Transverse colon (tissue), 4 donors: ENCODE measurements around the gene IL1A. TPM values are rescaled to one million over a fixed set of nuclear protein-coding genes. Genes with fewer than 3 reads are reported as not detected.

Experiments
- DNase-seq: peaks from one replicate; pipeline ENCODE4 v3.0.0-alpha.2; 2019
- H3K27ac ChIP-seq, 4 donors: fragments of 200-600 bp; sonication (generic); 2 replicates each; pipeline ENCODE4 v1.5.1; 2016 to 2018; ENCODE audit warnings: inconsistent platforms in 4 of 4
- H3K27me3 ChIP-seq: fragments of 200-600 bp; sonication (generic); 2 replicates; pipeline ENCODE4 v1.5.1; 2017; ENCODE audit warnings: inconsistent platforms
- H3K36me3 ChIP-seq, 4 donors: fragments of 200-600 bp; sonication (generic); 2 replicates each; pipeline ENCODE4 v1.5.1; 2017 to 2019; ENCODE audit warnings: inconsistent platforms in 4 of 4
- H3K4me1 ChIP-seq, 4 donors: fragments of 200-600 bp; sonication (generic); 2 replicates each; pipeline ENCODE4 v1.5.1; 2017 to 2020; ENCODE audit warnings: inconsistent platforms in 4 of 4
- H3K4me3 ChIP-seq, 4 donors: fragments of 200-600 bp; sonication (generic); 1 replicate in 1 of 4; 2 replicates in 3 of 4; pipeline versions ENCODE4 v1.5.1 to v1.6.1; 2017 to 2019; ENCODE audit warnings: inconsistent platforms in 4 of 4
- H3K9me3 ChIP-seq, 2 donors: fragments of 200-600 bp; sonication (generic); 2 replicates each; pipeline ENCODE4 v1.5.1; 2017 to 2019; ENCODE audit warnings: inconsistent platforms in 2 of 2
- CTCF ChIP-seq, 5 experiments: fragments of 200-600 bp in 3 of 5; fragments of 450-650 bp in 2 of 5; sonication (generic) in 3 of 5; IDR thresholded peaks; 1 replicate in 2 of 5; 2 replicates in 3 of 5; pipeline ENCODE4 v1.5.1; 2016 to 2017; ENCODE audit warnings: antibody characterized with exemption in 5 of 5, inconsistent platforms in 3 of 5, mild to moderate bottlenecking in 2 of 5, moderate library complexity in 1 of 5
- EP300 ChIP-seq: sonication (generic); formaldehyde crosslinking; IDR thresholded peaks from one replicate; pipeline ENCODE4 v1.6.1; 2017; ENCODE audit warnings: antibody characterized with exemption, low read depth
- POLR2A ChIP-seq: fragments of 450-650 bp; IDR thresholded peaks from one replicate; pipeline ENCODE4 v1.6.1; 2016; ENCODE audit warnings: antibody characterized with exemption, mild to moderate bottlenecking, moderate library complexity
- POLR2AphosphoS5 ChIP-seq, 3 donors: sonication (generic); formaldehyde crosslinking; IDR thresholded peaks; one replicate each; pipeline ENCODE4 v1.6.1; 2016; ENCODE audit warnings: antibody characterized with exemption in 3 of 3
- WGBS, 2 donors: methylation state at CpG; one replicate each; pipeline ENCODE4 v1.1.5; 2018; ENCODE audit warnings: low coverage in 1 of 2; 5-methylcytosine and 5-hydroxymethylcytosine counted together
- in situ Hi-C, 4 donors: fragments of 200-750 bp; cut with MboI; loops; one replicate each; pipeline versions ENCODE4 v1.15.0 to v1.15.1; 2017; ENCODE audit warnings: low sequenced_read_pairs in 3 of 4, low pct_ligation_motif_present in 1 of 4, low pct_unique_long_range_greater_than_20kb in 1 of 4
- intact Hi-C: fragments of 100-400 bp; cut with DNase I; formaldehyde crosslinking; loops from one replicate; pipeline ENCODE4 v1.15.1; 2023; ENCODE audit warnings: low total_unique reads
- total RNA-seq, 4 donors: library from RNA; depleted of rRNA; stranded (reverse); fragments of >200 nt; gene quantifications; one replicate each; pipeline ENCODE4 v1.1.0, GENCODE V29; 2016

Gene IL1A
- total RNA-seq, 4 donors from 2014 or later, result not detected

DNA sequence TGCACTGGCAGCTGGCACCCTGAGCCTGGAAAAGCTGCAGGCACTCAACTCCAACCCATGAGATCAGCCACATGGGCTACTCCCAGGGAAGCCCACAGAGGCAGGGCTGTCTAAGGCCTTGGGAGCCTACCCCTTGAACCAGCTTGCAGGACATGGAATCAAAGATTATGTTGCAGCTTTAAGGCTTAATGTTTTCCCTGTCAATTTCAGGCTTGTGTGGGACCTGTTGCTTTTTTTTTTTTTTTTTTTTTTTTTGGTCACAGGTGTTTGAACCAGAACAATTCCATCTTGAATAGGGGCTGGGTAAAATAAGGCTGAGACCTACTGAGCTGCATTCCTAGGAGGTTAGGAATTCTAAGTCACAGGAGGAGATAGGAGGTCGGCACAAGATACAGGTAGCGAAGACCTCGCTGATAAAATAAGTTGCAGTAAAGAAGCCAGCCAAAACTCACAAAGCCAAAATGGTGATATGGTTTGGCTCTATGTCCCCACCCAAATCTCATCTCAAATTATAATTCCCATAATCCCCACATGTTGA is 7.5 kb upstream of the IL1A start:
- H3K36me3 ChIP-seq, result no peaks in the 10 kb centered on the region
- in situ Hi-C loops (no loop called here), intact Hi-C loops (no loop called here)
- H3K4me1 ChIP-seq, result peaks cover 0 to 8% (median 1%) of the 10 kb centered on the region in 4 donors
- H3K4me3 ChIP-seq, result no peak overlapping the region
- H3K27ac ChIP-seq, result no peak overlapping the region
- no peaks in the 10 kb centered on the region for H3K9me3 ChIP-seq
- TF ChIP-seq CTCF (IDR thresholded peaks at IDR 0.05) (no peak), EP300 (no peak), POLR2A (no peak), POLR2AphosphoS5 (IDR thresholded peaks at IDR 0.05) (no peak)
- H3K27me3 ChIP-seq, result no peaks in the 10 kb centered on the region
- WGBS, 2 donors, result 95% methylated on average over 3 of the region's 3 CpGs; no CpG with 5 or more reads in 1 of the 2 donors
- DNase-seq, result no peak

DNA sequence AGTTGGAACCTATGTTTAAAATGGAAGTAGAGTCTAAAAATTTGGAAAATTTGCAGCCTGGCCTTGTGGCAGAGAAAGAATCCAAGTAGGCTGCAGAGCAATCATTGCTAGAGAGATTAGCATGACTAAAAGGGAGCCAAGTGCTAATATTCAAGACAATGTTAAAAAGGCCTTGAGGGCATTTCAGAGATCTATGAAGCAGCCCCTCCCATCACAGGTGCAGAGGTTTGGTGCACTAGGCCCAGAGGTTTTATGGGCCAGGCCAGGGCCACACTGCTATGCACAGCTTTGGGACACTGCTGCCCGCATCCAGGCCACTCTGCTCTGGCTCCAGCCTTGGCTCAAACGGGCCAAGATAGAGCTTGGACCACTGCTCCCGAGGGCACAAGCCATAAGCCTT is 6.7 kb upstream of the IL1A start:
- no peaks in the 10 kb centered on the region for H3K27me3 ChIP-seq
- no peaks in the 10 kb centered on the region for H3K9me3 ChIP-seq
- in situ Hi-C loops, result no loop called here
- TF ChIP-seq CTCF (IDR thresholded peaks at IDR 0.05) (no peak), EP300 (no peak), POLR2AphosphoS5 (IDR thresholded peaks at IDR 0.05) (no peak), POLR2A (no peak)
- DNase-seq, result no peak
- intact Hi-C loops, result no loop called here
- no peak overlapping the region for H3K27ac ChIP-seq
- peaks cover 0 to 8% (median 1%) of the 10 kb centered on the region in 4 donors for H3K4me1 ChIP-seq
- H3K4me3 ChIP-seq, result no peak overlapping the region
- no peaks in the 10 kb centered on the region for H3K36me3 ChIP-seq
- WGBS, 2 donors, result 100% methylated on average over 1 of the region's 3 CpGs; no CpG with 5 or more reads in 1 of the 2 donors

DNA sequence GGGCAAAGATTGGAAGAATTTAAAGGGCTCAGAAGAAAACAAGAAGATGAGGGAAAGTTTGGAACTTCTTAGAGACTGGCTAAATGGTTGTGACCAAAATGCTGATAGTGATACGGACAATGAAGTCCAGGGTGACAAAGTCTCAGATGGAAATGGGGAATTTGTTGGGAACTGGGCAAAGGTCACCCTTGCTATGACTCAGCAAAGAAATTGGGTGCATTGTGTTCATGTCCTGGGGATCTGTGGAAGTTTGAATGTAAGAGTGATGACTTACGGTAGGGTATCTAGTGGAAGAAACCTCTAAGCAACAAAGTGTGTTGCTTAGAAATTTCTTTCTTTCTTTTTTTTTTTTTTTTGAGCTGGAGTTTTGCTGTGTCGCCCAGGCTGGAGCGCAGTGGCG is 6.0 kb upstream of the IL1A start:
- WGBS, 2 donors, result 93 to 94% methylated on average over 2 to 5 of the region's 5 CpGs
- peaks cover 0 to 7% (median 1%) of the 10 kb centered on the region in 4 donors for H3K4me1 ChIP-seq
- intact Hi-C loops, result loop anchor here (1.0 kb wide), 1 partner anchor 37 kb away; no protein-coding TSS in a partner anchor

GRCh38 chr2:112789186-112789585 is 4.9 kb upstream of the IL1A start:
- 97 to 100% methylated on average over 1 of the region's 1 CpG for WGBS, 2 donors
- Histone ChIP-seq H3K27ac (no peak overlapping the region), H3K9me3 (no peaks in the 10 kb centered on the region), H3K36me3 (no peaks in the 10 kb centered on the region), H3K4me3 (no peak overlapping the region), H3K4me1 (peaks cover 0 to 4% (median 0%) of the 10 kb centered on the region in 4 donors), H3K27me3 (no peaks in the 10 kb centered on the region)
- no peak for DNase-seq
- TF ChIP-seq POLR2A (no peak), CTCF (IDR thresholded peaks at IDR 0.05) (no peak), EP300 (no peak), POLR2AphosphoS5 (IDR thresholded peaks at IDR 0.05) (no peak)
- in situ Hi-C loops (no loop called here), intact Hi-C loops (no loop called here)

More for the DNA sequence above, 6.0 kb upstream of the IL1A start:
- in situ Hi-C loops, result no loop called here
- DNase-seq, result no peak
- H3K27ac ChIP-seq, result no peak overlapping the region
- no peak overlapping the region for H3K4me3 ChIP-seq
- no peaks in the 10 kb centered on the region for H3K36me3 ChIP-seq
- no peaks in the 10 kb centered on the region for H3K27me3 ChIP-seq
- no peaks in the 10 kb centered on the region for H3K9me3 ChIP-seq
- TF ChIP-seq POLR2A, result no peak
- TF ChIP-seq POLR2AphosphoS5 (IDR thresholded peaks at IDR 0.05), result no peak
- TF ChIP-seq CTCF (IDR thresholded peaks at IDR 0.05), result no peak
- no peak for TF ChIP-seq EP300
